GM21515 (cell line): Measurements from ENCODE around the gene AEBP1.

Experiments used
- ATAC-seq: cut with Tn5 transposase; IDR thresholded peaks from one replicate; pipeline ENCODE4 v1.9.1; 2021; ENCODE audit not compliant: unreplicated experiment

The AEBP1 gene

GRCh38 chr7:44103923-44104859 lies at the start of gene AEBP1:
Gene AEBP1, plus strand, starts transcription at chr7:44104345. Its CDS starts 321 bp downstream, at chr7:44104666.
- ATAC-seq = no peak

GRCh38 chr7:44056681-44057080 lies 47.5 kb upstream of the AEBP1 start:
- no peak for ATAC-seq

- ATAC-seq = no peak
Measured at GRCh38 chr7:44057181-44057848, 46.8 kb upstream of the AEBP1 start.

GRCh38 chr7:44057849-44058758 lies 46.0 kb upstream of the AEBP1 start:
- ATAC-seq = no peak

- no peak for ATAC-seq
Measured at GRCh38 chr7:44058759-44059218, 45.4 kb upstream of the AEBP1 start.

- ATAC-seq = no peak
Measured at GRCh38 chr7:44059219-44060090, 44.7 kb upstream of the AEBP1 start.

- no peak for ATAC-seq
Measured at GRCh38 chr7:44060091-44060947, 43.8 kb upstream of the AEBP1 start.

- no peak for ATAC-seq
Measured at GRCh38 chr7:44060948-44061644, 43.0 kb upstream of the AEBP1 start.

GRCh38 chr7:44061645-44062179 lies 42.4 kb upstream of the AEBP1 start:
- ATAC-seq = no peak

GRCh38 chr7:44062180-44062902 lies 41.8 kb upstream of the AEBP1 start:
- ATAC-seq = no peak

GRCh38 chr7:44062903-44063295 lies 41.2 kb upstream of the AEBP1 start:
- no peak for ATAC-seq

- no peak for ATAC-seq
Measured at GRCh38 chr7:44063547-44063893, 40.6 kb upstream of the AEBP1 start.

- ATAC-seq = no peak
Measured at GRCh38 chr7:44063894-44064651, 40.1 kb upstream of the AEBP1 start.

- ATAC-seq = no peak
Measured at GRCh38 chr7:44064791-44065430, 39.2 kb upstream of the AEBP1 start.

- no peak for ATAC-seq
Measured at GRCh38 chr7:44065431-44066110, 38.6 kb upstream of the AEBP1 start, which contains the start of gene PGAM2. Gene PGAM2, minus strand, starts transcription at chr7:44065567. Its CDS starts 38 bp downstream, at chr7:44065529.

- ATAC-seq = no peak
Measured at GRCh38 chr7:44066111-44066460, 38.1 kb upstream of the AEBP1 start.
